ENCODE data around the gene TTYH2. TPM values are rescaled to one million over a fixed set of nuclear protein-coding genes. Genes with fewer than 3 reads are reported as not detected.

The TTYH2 gene
- total RNA-seq, 1 donor from 2014 or later = 6.8 TPM

DNA sequence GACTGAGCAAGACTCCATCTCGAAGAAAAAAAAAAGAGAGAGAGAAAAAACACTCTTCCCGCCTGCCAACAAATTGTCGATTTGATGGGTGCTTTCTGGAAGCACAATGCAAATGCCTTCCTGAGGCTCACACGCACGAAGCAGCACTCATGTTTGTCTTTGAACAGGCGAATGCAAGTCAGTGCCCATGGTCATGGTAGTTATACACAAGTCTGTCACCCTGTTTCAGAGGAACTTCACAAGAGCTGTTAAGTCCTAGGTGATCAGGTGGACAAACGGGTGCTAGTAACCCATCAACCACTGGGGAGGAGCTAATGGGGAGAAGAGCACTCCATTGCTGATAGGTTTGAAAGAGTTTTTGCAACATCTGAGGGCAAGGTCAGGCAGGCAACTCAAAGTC lies 54.2 kb downstream of the TTYH2 start:
- no peak overlapping the region for H3K4me3 Mint-ChIP-seq (ENCODE audit: unreplicated experiment)
- H3K9me3 Mint-ChIP-seq (ENCODE audit: unreplicated experiment) = no peaks in the 10 kb centered on the region
- H3K27me3 Mint-ChIP-seq (ENCODE audit: unreplicated experiment) = peaks cover 3% of the 10 kb centered on the region
- H3K36me3 Mint-ChIP-seq (ENCODE audit: low read depth, unreplicated experiment) = no peaks in the 10 kb centered on the region
- TF ChIP-seq, protein P1, sequence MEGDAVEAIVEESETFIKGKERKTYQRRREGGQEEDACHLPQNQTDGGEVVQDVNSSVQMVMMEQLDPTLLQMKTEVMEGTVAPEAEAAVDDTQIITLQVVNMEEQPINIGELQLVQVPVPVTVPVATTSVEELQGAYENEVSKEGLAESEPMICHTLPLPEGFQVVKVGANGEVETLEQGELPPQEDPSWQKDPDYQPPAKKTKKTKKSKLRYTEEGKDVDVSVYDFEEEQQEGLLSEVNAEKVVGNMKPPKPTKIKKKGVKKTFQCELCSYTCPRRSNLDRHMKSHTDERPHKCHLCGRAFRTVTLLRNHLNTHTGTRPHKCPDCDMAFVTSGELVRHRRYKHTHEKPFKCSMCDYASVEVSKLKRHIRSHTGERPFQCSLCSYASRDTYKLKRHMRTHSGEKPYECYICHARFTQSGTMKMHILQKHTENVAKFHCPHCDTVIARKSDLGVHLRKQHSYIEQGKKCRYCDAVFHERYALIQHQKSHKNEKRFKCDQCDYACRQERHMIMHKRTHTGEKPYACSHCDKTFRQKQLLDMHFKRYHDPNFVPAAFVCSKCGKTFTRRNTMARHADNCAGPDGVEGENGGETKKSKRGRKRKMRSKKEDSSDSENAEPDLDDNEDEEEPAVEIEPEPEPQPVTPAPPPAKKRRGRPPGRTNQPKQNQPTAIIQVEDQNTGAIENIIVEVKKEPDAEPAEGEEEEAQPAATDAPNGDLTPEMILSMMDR (IDR thresholded peaks at IDR 0.05; ENCODE audit: unreplicated experiment) = no peak
- H3K4me1 Mint-ChIP-seq (ENCODE audit: unreplicated experiment) = peaks cover 6% of the 10 kb centered on the region
- no peak overlapping the region for H3K27ac Mint-ChIP-seq (ENCODE audit: unreplicated experiment)
- no peak for DNase-seq (ENCODE audit: low spot score)

DNA sequence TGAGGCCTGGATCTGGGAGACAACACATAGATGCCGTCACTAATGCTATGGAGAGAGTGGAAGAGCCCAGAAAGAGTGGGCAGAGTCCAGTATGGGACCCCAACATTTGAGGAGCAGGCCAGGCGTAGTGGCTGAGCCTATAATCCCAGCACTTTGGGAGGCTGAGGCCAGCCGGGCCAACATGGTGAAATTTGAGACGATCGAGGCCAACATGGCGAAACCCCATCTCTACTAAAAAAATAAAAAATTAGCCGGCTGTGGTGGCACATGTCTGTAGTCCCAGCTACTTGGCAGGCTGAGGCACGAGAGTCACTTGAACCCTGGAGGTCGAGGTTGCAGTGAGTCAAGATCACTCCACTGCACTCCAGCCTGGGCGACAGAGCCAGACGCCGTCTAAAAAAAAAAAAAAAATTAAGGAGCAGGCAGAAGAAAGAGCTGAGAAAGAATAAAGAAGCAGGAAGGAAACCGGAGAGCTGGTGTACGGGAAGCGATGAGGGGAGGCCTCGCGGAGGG lies 54.7 kb downstream of the TTYH2 start:
- Mint-ChIP-seq H3K9me3 (ENCODE audit: unreplicated experiment) (no peaks in the 10 kb centered on the region), H3K4me1 (ENCODE audit: unreplicated experiment) (peaks cover 10% of the 10 kb centered on the region), H3K36me3 (ENCODE audit: low read depth, unreplicated experiment) (no peaks in the 10 kb centered on the region), H3K4me3 (ENCODE audit: unreplicated experiment) (no peak overlapping the region), H3K27me3 (ENCODE audit: unreplicated experiment) (peaks cover 3% of the 10 kb centered on the region), H3K27ac (ENCODE audit: unreplicated experiment) (no peak overlapping the region)
- no peak for DNase-seq (ENCODE audit: low spot score)
- TF ChIP-seq, protein P1 (IDR thresholded peaks at IDR 0.05; ENCODE audit: unreplicated experiment) = no peak

DNA sequence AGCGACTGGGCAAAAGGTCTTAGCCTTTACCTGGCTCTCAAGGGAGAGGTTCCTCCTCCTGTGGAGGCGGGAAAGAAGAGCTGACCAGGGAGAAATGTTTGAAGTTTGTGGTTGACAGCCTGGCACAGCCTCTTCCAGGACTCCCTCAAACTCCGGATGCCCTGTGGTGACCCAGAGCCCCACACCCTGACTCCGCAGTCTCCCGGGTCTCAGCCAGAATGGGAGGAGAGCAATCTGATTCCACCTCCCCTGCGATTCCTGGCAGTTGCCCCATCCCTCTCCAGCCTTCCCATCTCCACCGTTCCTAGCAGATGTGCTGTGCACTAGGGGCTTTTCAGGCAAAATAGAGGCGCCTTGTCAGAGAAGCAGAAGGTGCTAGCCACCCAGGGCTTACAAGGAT lies 55.2 kb downstream of the TTYH2 start:
- Mint-ChIP-seq H3K4me3 (ENCODE audit: unreplicated experiment) (no peak overlapping the region), H3K27me3 (ENCODE audit: unreplicated experiment) (peaks cover 3% of the 10 kb centered on the region)

DNA sequence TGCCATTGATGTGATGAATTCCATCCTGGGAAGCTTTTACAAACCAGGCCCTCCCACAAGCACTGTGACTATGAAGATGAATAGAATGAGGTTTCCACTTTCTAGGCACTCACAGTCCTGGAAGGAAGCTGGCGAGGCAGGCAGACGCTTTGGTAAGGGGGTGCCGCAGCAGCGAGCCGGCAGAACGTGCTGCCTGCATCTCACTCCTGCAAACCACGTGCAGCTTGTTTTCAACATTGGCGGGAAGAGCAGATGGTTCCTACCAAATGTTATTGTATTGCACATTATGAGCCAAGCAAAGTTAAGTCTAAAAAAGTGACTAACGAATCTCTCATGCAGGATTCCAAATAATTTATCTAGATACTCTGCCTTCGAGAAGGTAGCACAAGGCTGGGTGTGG lies 57.0 kb downstream of the TTYH2 start:
- no peak for DNase-seq (ENCODE audit: low spot score)
- peaks cover 9% of the 10 kb centered on the region for H3K27me3 Mint-ChIP-seq (ENCODE audit: unreplicated experiment)
- H3K27ac Mint-ChIP-seq (ENCODE audit: unreplicated experiment) = no peak overlapping the region
- H3K36me3 Mint-ChIP-seq (ENCODE audit: low read depth, unreplicated experiment) = no peaks in the 10 kb centered on the region
- H3K9me3 Mint-ChIP-seq (ENCODE audit: unreplicated experiment) = no peaks in the 10 kb centered on the region
- TF ChIP-seq, protein P1 (IDR thresholded peaks at IDR 0.05; ENCODE audit: unreplicated experiment) = no peak
- no peak overlapping the region for H3K4me3 Mint-ChIP-seq (ENCODE audit: unreplicated experiment)
- peaks cover 20% of the 10 kb centered on the region for H3K4me1 Mint-ChIP-seq (ENCODE audit: unreplicated experiment)

More for the DNA sequence above, 55.2 kb downstream of the TTYH2 start:
- H3K36me3 Mint-ChIP-seq (ENCODE audit: low read depth, unreplicated experiment) = no peaks in the 10 kb centered on the region
- no peak for DNase-seq (ENCODE audit: low spot score)
- H3K27ac Mint-ChIP-seq (ENCODE audit: unreplicated experiment) = no peak overlapping the region
- TF ChIP-seq, protein P1 (IDR thresholded peaks at IDR 0.05; ENCODE audit: unreplicated experiment) = no peak
- peaks cover 14% of the 10 kb centered on the region for H3K4me1 Mint-ChIP-seq (ENCODE audit: unreplicated experiment)
- no peaks in the 10 kb centered on the region for H3K9me3 Mint-ChIP-seq (ENCODE audit: unreplicated experiment)

DNA sequence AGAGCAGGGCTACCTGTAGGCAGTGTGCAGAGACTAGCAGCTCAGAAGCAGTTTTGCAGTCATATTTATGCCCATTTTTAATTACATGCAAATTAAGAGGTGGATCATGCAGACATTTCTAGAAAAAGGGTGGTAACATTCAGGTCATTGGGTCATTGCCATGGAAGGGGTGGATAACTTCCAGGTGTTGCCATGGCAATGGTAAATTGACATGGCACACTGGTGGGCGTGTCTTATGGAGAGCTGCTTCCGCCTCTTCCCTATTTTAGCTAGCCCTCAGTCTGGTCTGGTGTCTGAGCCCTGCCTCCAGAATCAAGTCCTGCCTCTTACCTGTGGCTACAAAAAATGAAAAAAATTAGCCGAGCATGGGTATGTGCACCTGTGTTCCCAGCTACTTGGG lies 57.9 kb downstream of the TTYH2 start:
- no peaks in the 10 kb centered on the region for H3K36me3 Mint-ChIP-seq (ENCODE audit: low read depth, unreplicated experiment)
- H3K9me3 Mint-ChIP-seq (ENCODE audit: unreplicated experiment) = no peaks in the 10 kb centered on the region
- no peak overlapping the region for H3K4me3 Mint-ChIP-seq (ENCODE audit: unreplicated experiment)
- TF ChIP-seq, protein P1 (IDR thresholded peaks at IDR 0.05; ENCODE audit: unreplicated experiment) = no peak
- H3K27ac Mint-ChIP-seq (ENCODE audit: unreplicated experiment) = no peak overlapping the region
- no peak for DNase-seq (ENCODE audit: low spot score)
- H3K27me3 Mint-ChIP-seq (ENCODE audit: unreplicated experiment) = peaks cover 11% of the 10 kb centered on the region
- peaks cover 20% of the 10 kb centered on the region for H3K4me1 Mint-ChIP-seq (ENCODE audit: unreplicated experiment)
